ENCODE results near the gene BRPF1.
A peak's percentile ranks its signal among the peaks of the same experiment; 100 is the strongest.

GRCh38 chr3:9727041-9727595, 4.4 kb upstream of the BRPF1 start:
- no peak for TF ChIP-seq MXI1 (conservative IDR thresholded peaks at IDR 0.05; ENCODE audit: poor library complexity, severe bottlenecking)
- TF ChIP-seq CTCF (IDR thresholded peaks at IDR 0.05; ENCODE audit: poor library complexity, severe bottlenecking) = peak; percentile 60
- no peak for TF ChIP-seq EP300 (conservative IDR thresholded peaks at IDR 0.05; ENCODE audit: poor library complexity, severe bottlenecking)
